Measurements from ENCODE around the gene STUB1.
"Not testable (repeated sequence)": the region's sequence is repeated elsewhere in the genome, so short reads cannot be mapped to it uniquely, and the experiment has no call there.

The STUB1 gene

DNA sequence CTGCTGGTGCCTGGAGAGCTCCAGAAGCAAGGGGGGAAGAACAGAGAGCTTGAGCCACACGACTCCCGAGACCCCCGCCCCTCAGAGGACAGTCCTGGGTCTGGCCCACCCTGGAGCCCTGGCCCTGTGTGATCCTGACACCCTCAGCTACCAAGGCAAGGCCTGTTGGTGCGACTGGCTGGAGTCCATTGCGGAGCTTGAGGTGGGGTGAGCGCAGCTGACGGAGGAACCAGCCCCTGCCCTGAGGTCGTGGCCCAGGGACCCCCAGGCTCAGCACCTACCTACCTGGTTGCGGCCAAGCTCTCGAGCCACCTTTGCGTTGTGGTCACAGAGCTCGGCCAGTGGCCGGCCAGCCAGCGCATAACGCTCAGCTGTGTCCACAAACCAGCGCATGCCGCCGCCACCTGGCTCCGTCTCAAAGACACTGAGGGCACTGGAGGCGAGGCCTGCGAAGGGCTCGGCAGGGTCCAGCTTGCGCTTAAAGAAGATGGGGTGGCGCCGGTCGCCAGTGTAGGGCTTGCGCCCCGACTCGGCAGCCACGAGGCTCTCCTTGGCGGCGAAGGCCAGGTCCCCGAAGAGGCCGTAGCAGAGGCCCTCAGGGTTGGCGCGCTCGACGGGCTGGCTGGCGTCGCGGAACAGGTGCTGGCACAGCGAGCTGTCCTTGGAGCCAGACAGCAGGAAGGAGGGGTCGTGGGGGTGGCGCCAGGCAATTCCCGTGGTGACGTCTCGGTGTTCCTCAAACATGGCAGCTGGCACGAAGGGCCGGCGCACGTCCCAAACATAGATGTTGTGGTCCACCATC is 6.5 kb downstream of the STUB1 start:
- Histone ChIP-seq H3K36me3 (replicated peaks; ENCODE audit: insufficient read depth, low read length) (no peaks in the 10 kb centered on the region), H3K9ac (ENCODE audit: low read length) (no peak overlapping the region), H2AFZ (ENCODE audit: low read length) (no peak overlapping the region), H3K27me3 (replicated peaks; ENCODE audit: insufficient read depth, low read length) (peaks cover 9% of the 10 kb centered on the region), H3K4me1 (ENCODE audit: low read length) (peaks cover 6% of the 10 kb centered on the region), H3K4me3 (ENCODE audit: low read length) (no peak overlapping the region), H3K9me3 (replicated peaks; ENCODE audit: insufficient read depth, low read length) (no peaks in the 10 kb centered on the region), H3K79me2 (ENCODE audit: low read length) (peaks cover 36% of the 10 kb centered on the region), H3K27ac (ENCODE audit: low read length) (no peak overlapping the region), H3K4me2 (ENCODE audit: low read depth, low read length) (no peak overlapping the region), H4K20me1 (ENCODE audit: insufficient read depth, low read length) (no peaks in the 10 kb centered on the region), H3F3A (ENCODE audit: insufficient read depth, low read length) (no peaks in the 10 kb centered on the region), H3K9me2 (replicated peaks; ENCODE audit: insufficient read depth, low read length) (no peaks in the 10 kb centered on the region)
- DNase-seq, result no peak
- TF ChIP-seq, protein P1, sequence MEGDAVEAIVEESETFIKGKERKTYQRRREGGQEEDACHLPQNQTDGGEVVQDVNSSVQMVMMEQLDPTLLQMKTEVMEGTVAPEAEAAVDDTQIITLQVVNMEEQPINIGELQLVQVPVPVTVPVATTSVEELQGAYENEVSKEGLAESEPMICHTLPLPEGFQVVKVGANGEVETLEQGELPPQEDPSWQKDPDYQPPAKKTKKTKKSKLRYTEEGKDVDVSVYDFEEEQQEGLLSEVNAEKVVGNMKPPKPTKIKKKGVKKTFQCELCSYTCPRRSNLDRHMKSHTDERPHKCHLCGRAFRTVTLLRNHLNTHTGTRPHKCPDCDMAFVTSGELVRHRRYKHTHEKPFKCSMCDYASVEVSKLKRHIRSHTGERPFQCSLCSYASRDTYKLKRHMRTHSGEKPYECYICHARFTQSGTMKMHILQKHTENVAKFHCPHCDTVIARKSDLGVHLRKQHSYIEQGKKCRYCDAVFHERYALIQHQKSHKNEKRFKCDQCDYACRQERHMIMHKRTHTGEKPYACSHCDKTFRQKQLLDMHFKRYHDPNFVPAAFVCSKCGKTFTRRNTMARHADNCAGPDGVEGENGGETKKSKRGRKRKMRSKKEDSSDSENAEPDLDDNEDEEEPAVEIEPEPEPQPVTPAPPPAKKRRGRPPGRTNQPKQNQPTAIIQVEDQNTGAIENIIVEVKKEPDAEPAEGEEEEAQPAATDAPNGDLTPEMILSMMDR (IDR thresholded peaks at IDR 0.05; ENCODE audit: low read length), result no peak
- TF ChIP-seq EZH2phosphoT487 (IDR thresholded peaks at IDR 0.05; ENCODE audit: low read length) (no peak), EZH2 (optimal IDR thresholded peaks at IDR 0.05; ENCODE audit: low read depth, low read length) (no peak)

DNA sequence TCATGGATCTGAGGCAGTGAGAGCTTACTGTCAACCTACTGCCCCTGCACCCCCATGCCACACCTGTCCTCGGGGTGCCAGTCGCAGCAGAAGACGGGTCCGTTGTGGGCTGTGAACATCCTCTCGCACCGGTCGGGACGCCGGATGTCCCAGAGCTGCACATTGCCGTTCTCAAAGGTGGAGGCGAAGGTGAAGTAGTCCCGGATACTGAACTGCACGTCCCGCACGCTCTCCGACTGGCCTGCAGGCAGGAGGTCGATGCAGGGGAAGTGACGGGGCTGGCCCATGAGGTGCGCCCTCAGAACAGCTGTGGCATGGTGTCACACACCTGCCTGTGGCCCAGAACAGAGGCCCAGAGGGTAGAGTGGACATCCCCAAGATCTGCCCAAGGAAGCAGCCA is 7.3 kb downstream of the STUB1 start:
- H3K4me3 ChIP-seq (ENCODE audit: low read length), result no peak overlapping the region
- H4K20me1 ChIP-seq (ENCODE audit: insufficient read depth, low read length), result no peaks in the 10 kb centered on the region
- H3K4me2 ChIP-seq (ENCODE audit: low read depth, low read length), result no peak overlapping the region
- TF ChIP-seq, protein P1 (IDR thresholded peaks at IDR 0.05; ENCODE audit: low read length), result no peak
- TF ChIP-seq EZH2phosphoT487 (IDR thresholded peaks at IDR 0.05; ENCODE audit: low read length) (no peak), EZH2 (optimal IDR thresholded peaks at IDR 0.05; ENCODE audit: low read depth, low read length) (no peak)
- H3K9me2 ChIP-seq (replicated peaks; ENCODE audit: insufficient read depth, low read length), result no peaks in the 10 kb centered on the region
- no peaks in the 10 kb centered on the region for H3K36me3 ChIP-seq (replicated peaks; ENCODE audit: insufficient read depth, low read length)
- no peak overlapping the region for H3K9ac ChIP-seq (ENCODE audit: low read length)
- peaks cover 27% of the 10 kb centered on the region for H3K79me2 ChIP-seq (ENCODE audit: low read length)
- no peaks in the 10 kb centered on the region for H3F3A ChIP-seq (ENCODE audit: insufficient read depth, low read length)
- no peak overlapping the region for H3K27ac ChIP-seq (ENCODE audit: low read length)
- no peak overlapping the region for H2AFZ ChIP-seq (ENCODE audit: low read length)
- H3K9me3 ChIP-seq (replicated peaks; ENCODE audit: insufficient read depth, low read length), result no peaks in the 10 kb centered on the region
- no peak for DNase-seq
- peaks cover 5% of the 10 kb centered on the region for H3K4me1 ChIP-seq (ENCODE audit: low read length)
- peaks cover 17% of the 10 kb centered on the region for H3K27me3 ChIP-seq (replicated peaks; ENCODE audit: insufficient read depth, low read length)

DNA sequence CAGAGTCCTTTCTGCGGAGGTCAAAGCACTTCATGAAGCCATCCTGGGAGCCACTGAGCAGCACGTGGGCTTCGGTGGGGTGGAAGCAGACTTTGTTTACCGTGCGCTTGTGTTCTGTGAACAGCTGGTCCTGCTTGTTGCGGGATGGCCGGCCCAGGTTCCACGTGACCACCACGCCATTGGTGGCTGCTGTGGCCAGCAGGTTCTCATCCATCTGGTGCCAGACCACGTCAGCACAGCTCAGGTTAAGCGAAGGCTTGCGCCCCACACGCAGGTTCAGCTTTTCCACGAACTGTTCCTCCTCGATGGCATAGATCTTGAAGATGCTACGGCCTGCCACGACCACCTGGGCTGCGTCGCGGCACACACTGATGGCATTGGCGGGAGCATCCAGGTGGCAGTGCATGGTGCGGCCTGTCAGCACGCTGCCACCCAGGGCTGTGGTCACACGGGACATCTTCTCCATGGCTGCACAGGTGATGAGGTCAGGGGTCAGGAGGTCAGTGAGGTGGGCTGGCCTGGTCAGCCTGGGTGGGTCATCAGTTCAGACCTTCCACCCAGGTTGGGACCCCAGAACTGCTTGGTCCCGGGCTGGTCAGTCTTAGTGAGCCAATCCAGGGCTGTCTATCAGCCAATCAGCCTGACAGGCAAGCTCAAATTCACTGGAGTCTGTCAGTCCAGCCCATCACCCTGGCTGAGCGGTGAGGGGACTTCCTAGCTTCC is 9.1 kb downstream of the STUB1 start:
- H3K9me3 ChIP-seq (replicated peaks; ENCODE audit: insufficient read depth, low read length), result no peaks in the 10 kb centered on the region
- H3K4me1 ChIP-seq (ENCODE audit: low read length), result peaks cover 5% of the 10 kb centered on the region
- no peaks in the 10 kb centered on the region for H4K20me1 ChIP-seq (ENCODE audit: insufficient read depth, low read length)
- no peaks in the 10 kb centered on the region for H3K9me2 ChIP-seq (replicated peaks; ENCODE audit: insufficient read depth, low read length)
- H3K27me3 ChIP-seq (replicated peaks; ENCODE audit: insufficient read depth, low read length), result peaks cover 32% of the 10 kb centered on the region
- TF ChIP-seq, protein P1 (IDR thresholded peaks at IDR 0.05; ENCODE audit: low read length), result no peak
- TF ChIP-seq EZH2 (optimal IDR thresholded peaks at IDR 0.05; ENCODE audit: low read depth, low read length) (no peak), EZH2phosphoT487 (IDR thresholded peaks at IDR 0.05; ENCODE audit: low read length) (no peak)
- peak overlapping the region; percentile 88 for H3K9ac ChIP-seq (ENCODE audit: low read length)
- no peak for DNase-seq
- H3K79me2 ChIP-seq (ENCODE audit: low read length), result peaks cover 14% of the 10 kb centered on the region
- H3K4me3 ChIP-seq (ENCODE audit: low read length), result peak overlapping the region; percentile 95
- no peaks in the 10 kb centered on the region for H3F3A ChIP-seq (ENCODE audit: insufficient read depth, low read length)
- peak overlapping the region; percentile 96 for H3K4me2 ChIP-seq (ENCODE audit: low read depth, low read length)
- H3K36me3 ChIP-seq (replicated peaks; ENCODE audit: insufficient read depth, low read length), result no peaks in the 10 kb centered on the region
- peak overlapping the region; percentile 70 for H2AFZ ChIP-seq (ENCODE audit: low read length)
- peak overlapping the region; percentile 22; the same call in 1 of the 2 replicates for H3K27ac ChIP-seq (ENCODE audit: low read length)

DNA sequence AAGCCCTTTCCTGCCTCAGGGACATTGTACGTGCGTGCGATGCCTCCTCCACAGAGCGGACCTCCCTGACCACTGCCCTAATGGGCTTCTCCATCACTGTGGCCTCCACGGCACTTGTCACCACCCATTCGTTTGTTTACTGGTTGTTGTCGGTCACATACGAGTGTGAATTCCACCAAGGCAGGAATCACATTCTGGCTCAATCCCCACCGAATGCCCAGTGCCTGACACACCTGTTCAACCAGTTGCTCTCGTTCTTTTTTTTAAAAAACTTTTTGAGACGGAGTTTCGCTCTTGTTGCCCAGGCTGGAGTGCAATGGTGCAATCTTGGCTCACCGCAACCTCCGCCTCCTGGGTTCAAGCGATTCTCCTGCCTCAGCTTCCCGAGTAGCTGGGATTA is 11.0 kb downstream of the STUB1 start:
- not testable (repeated sequence) for DNase-seq; H3K4me2 ChIP-seq (ENCODE audit: low read depth, low read length)

More for the DNA sequence above, 11.0 kb downstream of the STUB1 start:
- H2AFZ ChIP-seq (ENCODE audit: low read length); H3K9ac ChIP-seq (ENCODE audit: low read length); H3K36me3 ChIP-seq (replicated peaks; ENCODE audit: insufficient read depth, low read length); H3K27ac ChIP-seq (ENCODE audit: low read length); H3K4me3 ChIP-seq (ENCODE audit: low read length); H3K9me2 ChIP-seq (replicated peaks; ENCODE audit: insufficient read depth, low read length); H3K9me3 ChIP-seq (replicated peaks; ENCODE audit: insufficient read depth, low read length); H3F3A ChIP-seq (ENCODE audit: insufficient read depth, low read length); H4K20me1 ChIP-seq (ENCODE audit: insufficient read depth, low read length); H3K4me1 ChIP-seq (ENCODE audit: low read length): not testable (repeated sequence)
- Histone ChIP-seq H3K79me2 (ENCODE audit: low read length) (peaks cover 14% of the 10 kb centered on the region), H3K27me3 (replicated peaks; ENCODE audit: insufficient read depth, low read length) (peaks cover 48% of the 10 kb centered on the region)

Data from MM.1S (cell line).